ENCODE measurements around the gene HES6.

The HES6 gene

GRCh38 chr2:238252766-238253630, 13.2 kb upstream of the HES6 start:
- no peak for DNase-seq

DNA sequence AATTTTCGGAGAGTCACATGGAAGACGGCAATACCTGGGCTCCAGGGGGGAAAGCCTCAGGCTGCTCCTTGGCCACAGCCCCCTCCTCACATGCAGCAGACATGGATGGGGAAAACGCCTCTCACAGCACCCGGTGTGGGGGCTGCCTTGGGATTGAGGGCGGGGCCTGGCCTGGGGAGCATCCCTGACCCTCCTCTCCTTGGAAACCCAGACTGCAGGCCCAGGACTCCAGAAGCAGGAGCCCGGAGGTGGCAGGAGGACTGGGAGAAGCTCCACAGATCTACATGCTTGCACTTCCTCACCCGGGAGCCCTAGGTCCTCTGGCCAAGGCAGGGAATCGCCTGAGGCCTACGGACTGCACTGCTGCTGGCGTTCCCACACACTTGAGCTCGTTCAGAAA, 12.1 kb upstream of the HES6 start:
- DNase-seq = no peak

DNA sequence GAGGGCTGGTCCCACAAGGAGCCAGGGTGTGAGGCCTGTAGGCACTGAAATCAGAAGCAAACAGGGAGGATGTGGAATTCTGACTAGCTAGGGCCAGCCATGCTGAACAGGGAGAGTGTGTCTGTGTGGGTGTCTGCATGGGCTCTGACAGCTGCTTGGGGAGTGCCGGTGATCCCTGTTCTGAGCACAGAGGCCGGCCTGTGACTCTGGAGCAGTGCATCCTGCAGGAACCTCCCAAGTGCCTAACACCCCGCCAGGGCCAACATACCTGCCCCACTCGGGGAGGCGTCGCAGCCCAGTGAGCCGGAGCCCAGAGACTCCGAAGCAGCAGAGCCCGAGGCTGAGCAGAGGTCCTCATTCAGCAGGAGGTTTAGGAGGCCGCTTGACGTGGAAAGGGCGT, 11.5 kb upstream of the HES6 start:
- DNase-seq = no peak

- DNase-seq = no peak
These were observed 11.1 kb upstream of the HES6 start for GRCh38 chr2:238250896-238251295.

- no peak for DNase-seq
These were observed 8.1 kb upstream of the HES6 start for GRCh38 chr2:238247841-238248453.

- DNase-seq = peak in 1 of 2 experiments; percentile 35
These were observed 7.4 kb upstream of the HES6 start for GRCh38 chr2:238247002-238247822.

DNA sequence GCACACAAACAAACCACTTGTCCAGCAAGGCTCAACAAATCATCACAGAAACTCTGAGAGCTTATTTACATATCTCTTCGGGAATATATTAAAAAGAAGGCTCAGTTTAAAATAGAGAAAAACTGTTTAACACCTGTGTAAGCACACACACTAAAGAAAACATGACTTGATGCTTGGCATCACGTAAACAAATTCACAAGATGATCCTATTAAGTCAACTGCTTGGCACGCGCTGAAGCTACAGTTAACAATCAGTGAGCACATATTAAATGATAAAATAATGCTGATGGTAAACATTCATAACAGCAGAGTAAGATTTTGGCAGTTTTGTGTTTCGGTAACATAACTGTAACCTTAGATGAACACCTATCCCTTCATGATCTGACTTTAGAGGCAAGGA, 4.3 kb upstream of the HES6 start:
- no peak for DNase-seq

- DNase-seq = no peak
These were observed 3.7 kb upstream of the HES6 start for GRCh38 chr2:238243496-238244076.

- DNase-seq = peak in 1 of 2 experiments; percentile 76
These were observed 3.1 kb upstream of the HES6 start for GRCh38 chr2:238242731-238243495.

DNA sequence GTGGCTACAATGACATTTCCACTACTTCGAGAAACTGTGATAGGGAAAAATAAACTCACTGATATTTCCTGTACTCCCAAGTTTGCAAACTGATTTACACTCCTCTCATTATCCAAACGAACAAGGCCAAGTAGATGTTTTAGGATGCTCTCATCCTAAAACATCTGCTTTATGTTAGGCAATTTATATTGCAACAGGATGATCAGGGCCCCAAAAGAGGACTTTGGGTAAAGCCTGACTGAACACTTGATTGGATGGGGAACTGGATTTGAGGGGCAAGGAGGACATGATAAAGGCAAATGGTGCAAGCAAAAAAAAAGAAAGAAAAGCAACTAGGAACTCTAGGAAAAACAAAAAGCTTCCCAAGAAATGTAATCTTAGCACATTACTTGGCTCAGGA, 2.1 kb upstream of the HES6 start:
- DNase-seq = no peak

GRCh38 chr2:238240757-238241711, 1.2 kb upstream of the HES6 start:
- DNase-seq = peak; percentile 78 to 96

- no peak for DNase-seq
These were observed 335 bp downstream of the HES6 start for GRCh38 chr2:238239543-238239862.

GRCh38 chr2:238238766-238239542, 884 bp downstream of the HES6 start:
- DNase-seq = peak in 1 of 2 experiments; percentile 63

- DNase-seq = no peak
These were observed 1.5 kb downstream of the HES6 start for GRCh38 chr2:238238311-238238765.

DNA sequence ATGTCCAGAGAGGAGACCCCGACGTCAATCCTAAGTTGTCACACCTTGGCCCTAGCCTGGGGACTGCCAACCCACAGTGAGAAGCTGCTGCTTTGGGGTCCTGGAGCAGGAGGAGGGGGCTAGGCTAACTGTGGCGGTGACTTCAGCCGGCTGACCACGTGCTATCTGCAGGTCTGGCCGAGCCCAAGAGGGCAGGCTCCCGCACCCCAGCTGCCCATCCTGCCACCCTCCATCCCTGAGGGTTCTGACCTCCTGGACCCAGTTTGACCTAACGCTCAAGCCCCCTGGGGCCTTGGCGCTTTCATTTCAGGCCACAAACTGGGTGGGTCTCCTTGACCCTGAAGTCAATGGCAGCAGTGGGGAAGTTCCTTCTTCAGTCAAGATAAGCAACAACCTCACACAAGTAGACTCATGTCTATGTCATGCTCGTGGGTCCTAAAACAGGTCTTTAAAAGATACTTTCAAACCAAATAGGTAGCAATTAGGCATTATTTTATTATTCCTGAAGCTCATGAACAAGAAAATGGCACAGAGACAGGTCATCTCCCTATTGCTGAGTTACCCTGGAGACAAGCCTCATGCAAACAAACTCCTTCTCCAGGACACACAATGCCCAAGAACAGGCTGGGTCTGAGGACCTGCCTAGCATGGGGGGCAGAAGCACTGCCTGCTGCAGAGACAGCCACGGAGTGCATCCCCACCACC, 2.3 kb downstream of the HES6 start:
- no peak for DNase-seq

DNA sequence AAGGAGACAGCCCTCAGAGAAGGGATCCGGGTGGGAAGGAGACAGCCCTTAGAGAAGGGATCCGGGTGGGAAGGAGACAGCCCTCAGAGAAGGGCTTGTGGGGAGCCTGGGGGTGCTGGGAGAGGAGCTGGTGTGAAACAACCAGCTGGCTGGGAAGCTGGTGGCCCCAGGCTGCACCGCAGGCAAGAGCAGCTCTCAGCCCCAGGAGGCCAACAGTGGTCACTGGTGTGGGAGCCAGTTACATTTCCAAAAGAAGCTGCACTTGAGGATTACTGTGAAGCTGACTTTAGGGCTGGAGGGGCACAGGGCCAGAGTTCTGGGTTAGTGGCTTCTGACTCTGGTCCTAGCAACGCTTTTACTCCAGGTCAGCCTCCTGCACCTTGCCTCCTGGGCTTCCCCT, 3.3 kb downstream of the HES6 start:
- no peak for DNase-seq

DNA sequence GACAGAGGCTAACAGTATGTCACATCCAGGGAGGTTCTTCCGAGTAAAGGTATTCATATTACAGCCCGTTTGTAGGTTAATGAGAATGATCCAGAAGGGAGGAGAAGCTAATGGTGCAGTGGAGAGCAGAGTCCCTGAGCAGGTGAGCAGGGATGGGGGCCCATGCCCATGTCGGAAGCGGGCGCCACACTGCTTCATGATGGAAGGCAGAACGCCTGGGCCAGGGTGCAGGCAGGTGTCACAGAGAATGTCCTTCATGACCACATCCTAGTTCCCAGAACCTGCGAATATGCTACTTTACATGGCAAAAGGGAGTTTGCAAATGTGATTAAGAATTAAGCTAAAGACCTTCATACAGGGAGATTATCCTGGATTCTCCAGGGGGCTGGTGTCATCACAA, 4.0 kb downstream of the HES6 start:
- no peak for DNase-seq

DNA sequence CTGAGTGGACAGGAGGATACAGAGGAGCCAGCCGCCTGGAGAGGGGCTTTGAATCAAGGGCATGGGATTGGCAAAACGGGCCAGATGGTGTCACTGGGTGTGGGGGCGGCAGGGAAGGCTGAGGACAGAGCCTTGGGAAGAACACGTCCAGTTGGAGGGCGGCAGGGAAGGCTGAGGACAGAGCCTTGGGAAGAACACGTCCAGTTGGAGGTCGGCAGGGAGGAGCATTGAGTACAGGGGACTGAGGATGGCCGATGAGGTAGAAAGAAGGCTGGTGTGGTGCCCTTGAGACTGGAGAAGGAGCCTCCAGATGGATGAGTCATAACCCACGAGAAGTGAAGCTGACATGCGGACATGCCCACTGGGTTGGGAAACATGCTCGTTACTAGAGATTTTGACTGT, 4.5 kb downstream of the HES6 start:
- no peak for DNase-seq

DNA sequence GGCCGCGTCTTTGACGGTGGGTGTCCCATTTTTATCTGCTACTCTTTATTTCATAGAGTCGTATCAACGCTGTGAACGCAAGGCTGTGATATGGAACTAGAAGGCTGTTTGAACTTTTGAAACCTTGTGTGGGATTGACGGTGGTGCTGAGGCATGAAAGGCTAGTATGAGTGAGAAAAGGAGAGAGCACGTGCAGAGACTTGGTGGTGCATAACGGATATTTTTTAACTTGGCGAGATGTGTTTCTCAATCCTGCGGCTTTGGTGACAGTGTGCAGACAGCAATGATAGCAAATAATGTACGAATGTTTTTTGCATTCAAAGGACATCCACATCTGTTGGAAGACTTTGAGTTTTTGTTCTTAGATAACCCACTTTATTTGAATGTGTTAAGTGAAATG, 6.2 kb downstream of the HES6 start:
- DNase-seq = no peak

DNA sequence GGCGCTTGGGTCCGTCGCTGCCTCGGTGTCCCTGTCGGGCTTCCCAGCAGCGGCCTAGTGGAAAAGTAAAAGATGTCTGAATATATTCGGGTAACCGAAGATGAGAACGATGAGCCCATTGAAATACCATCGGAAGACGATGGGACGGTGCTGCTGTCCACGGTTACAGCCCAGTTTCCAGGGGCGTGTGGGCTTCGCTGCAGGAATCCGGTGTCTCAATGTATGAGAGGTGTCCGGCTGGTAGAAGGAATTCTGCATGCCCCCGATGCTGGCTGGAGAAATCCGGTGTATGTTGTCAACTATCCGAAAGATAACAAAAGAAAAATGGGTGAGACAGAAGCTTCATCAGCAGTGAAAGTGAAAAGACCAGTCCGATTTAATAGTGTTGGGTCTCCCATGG, 8.0 kb downstream of the HES6 start:
- DNase-seq = no peak

All from NCI-H446 (cell line).